ENCODE results near the gene PCGF1.

GRCh38 chr2:74499940-74500577 lies 7.4 kb downstream of the PCGF1 start:
- TF ChIP-seq REST (IDR thresholded peaks at IDR 0.05; ENCODE audit: borderline replicate concordance), result no peak
- no peak for TF ChIP-seq REST (CRISPR knock-in tag; IDR thresholded peaks at IDR 0.05; ENCODE audit: low read depth)
- no peak for TF ChIP-seq LEF1 (IDR thresholded peaks at IDR 0.05)
- no peak for TF ChIP-seq CREM (IDR thresholded peaks at IDR 0.05; ENCODE audit: low read depth)
- TF ChIP-seq CHD1 (IDR thresholded peaks at IDR 0.05; ENCODE audit: low read length), result no peak
- TF ChIP-seq MAFK (IDR thresholded peaks at IDR 0.05; ENCODE audit: low read length), result no peak
- TF ChIP-seq EGR1 (conservative IDR thresholded peaks at IDR 0.05), result no peak
- TF ChIP-seq ZFP36 (IDR thresholded peaks at IDR 0.05; ENCODE audit: low read depth, low read length, partially characterized antibody), result no peak
- no peak for TF ChIP-seq RFX5 (IDR thresholded peaks at IDR 0.05; ENCODE audit: low read depth, low read length)
- no peak for TF ChIP-seq POLR2AphosphoS5 (IDR thresholded peaks at IDR 0.05; ENCODE audit: control insufficient read depth, insufficient read depth, low read depth, low read length)

All from K562 (cell line).